Naive thymus-derived CD4-positive, alpha-beta T cell (primary cell): ENCODE data around the gene DND1. TPM values are rescaled to one million over a fixed set of nuclear protein-coding genes. Genes with fewer than 3 reads are reported as not detected.
"Not testable (repeated sequence)": the region's sequence is repeated elsewhere in the genome, so short reads cannot be mapped to it uniquely, and the experiment has no call there.

Source experiments
- ATAC-seq: fragments of 150-1000 bp; cut with Tn5 transposase; 2 replicates; pipeline ENCODE4 v1.10.0; 2021; ENCODE audit warnings: mild to moderate bottlenecking, moderate library complexity
- CTCF ChIA-PET: fragments of 350-600 bp; sonication (Branson Sonifier 250); formaldehyde crosslinking; loops from one replicate; lab custom pipeline; 2021; ENCODE audit warnings: antibody characterized with exemption; lab: Charles Lee
- POLR2A ChIA-PET: fragments of 350-600 bp; sonication (Branson Sonifier 250); formaldehyde crosslinking; loops from one replicate; lab custom pipeline; 2021; ENCODE audit warnings: antibody characterized with exemption, inconsistent platforms; lab: Charles Lee
- DNase-seq, 9 donors: peaks; one replicate each; pipeline versions ENCODE4 v3.0.0 to v3.0.0-alpha.2; 2020 to 2022; ENCODE audit warnings: mixed read lengths in 1 of 9
- H3K27ac ChIP-seq: one replicate; pipeline ENCODE4 v1.7.0; 2013; ENCODE audit warnings: mild to moderate bottlenecking, low read depth, low read length, moderate library complexity
- H3K27me3 ChIP-seq, 2 donors: one replicate each; pipeline ENCODE4 v1.7.0; 2013; ENCODE audit warnings: low read length in 2 of 2, mild to moderate bottlenecking in 2 of 2, moderate library complexity in 2 of 2; ENCODE audit not compliant: control insufficient read depth in 2 of 2, insufficient read depth in 2 of 2
- H3K36me3 ChIP-seq, 3 experiments: 1 replicate in 2 of 3; 2 replicates in 1 of 3; pipeline ENCODE4 v1.7.0; 2013; ENCODE audit warnings: low read length in 3 of 3, mild to moderate bottlenecking in 3 of 3, moderate library complexity in 1 of 3; ENCODE audit not compliant: insufficient read depth in 3 of 3, control insufficient read depth in 2 of 3
- H3K4me1 ChIP-seq, 2 donors: one replicate each; pipeline ENCODE4 v1.7.0; 2013; ENCODE audit warnings: low read length in 2 of 2, mild to moderate bottlenecking in 2 of 2, moderate library complexity in 1 of 2; ENCODE audit not compliant: control insufficient read depth in 2 of 2, insufficient read depth in 2 of 2
- H3K4me3 ChIP-seq: 2 replicates; pipeline ENCODE4 v1.7.0; 2013; ENCODE audit warnings: mild to moderate bottlenecking, low read length
- H3K9me3 ChIP-seq, 3 experiments: 1 replicate in 2 of 3; 2 replicates in 1 of 3; pipeline ENCODE4 v1.7.0; 2013; ENCODE audit warnings: low read length in 3 of 3; ENCODE audit not compliant: control insufficient read depth in 2 of 3
- H3K27ac Mint-ChIP-seq, 9 donors: one replicate each; pipeline ENCODE4 v1.8.0; 2020 to 2022; ENCODE audit warnings: mixed read lengths in 9 of 9, mild to moderate bottlenecking in 8 of 9, moderate library complexity in 5 of 9, inconsistent platforms in 2 of 9
- H3K27me3 Mint-ChIP-seq, 5 donors: one replicate each; pipeline ENCODE4 v1.8.0; 2021 to 2022; ENCODE audit warnings: mixed read lengths in 5 of 5, mild to moderate bottlenecking in 1 of 5
- H3K36me3 Mint-ChIP-seq, 5 donors: one replicate each; pipeline ENCODE4 v1.8.0; 2020 to 2022; ENCODE audit warnings: mixed read lengths in 5 of 5, mild to moderate bottlenecking in 3 of 5, inconsistent platforms in 1 of 5
- H3K4me1 Mint-ChIP-seq, 7 donors: one replicate each; pipeline ENCODE4 v1.8.0; 2020 to 2022; ENCODE audit warnings: mixed read lengths in 7 of 7, mild to moderate bottlenecking in 3 of 7, inconsistent platforms in 1 of 7
- H3K4me3 Mint-ChIP-seq, 10 donors: one replicate each; pipeline ENCODE4 v1.8.0; 2020 to 2022; ENCODE audit warnings: mild to moderate bottlenecking in 10 of 10, mixed read lengths in 10 of 10, moderate library complexity in 6 of 10, inconsistent platforms in 2 of 10
- H3K9me3 Mint-ChIP-seq, 11 donors: one replicate each; pipeline ENCODE4 v1.8.0; 2020 to 2022; ENCODE audit warnings: mixed read lengths in 11 of 11, mild to moderate bottlenecking in 4 of 11, inconsistent platforms in 1 of 11, moderate library complexity in 1 of 11
- intact Hi-C, 2 donors: fragments of 100-400 bp; cut with micrococcal nuclease; formaldehyde crosslinking; loops; one replicate each; pipeline ENCODE4 v1.15.1; 2023
- polyA plus RNA-seq, 2 donors: library from polyadenylated mRNA; unstranded; fragments of 300-500 nt; fragmentation: Illumina TruSeq; gene quantifications; one replicate each; pipeline ENCODE4 v1.2.3, GENCODE V29; 2021
- total RNA-seq, 6 experiments: library from RNA in 5 of 6; stranded (reverse) in 5 of 6; gene quantifications; 1 replicate in 5 of 6; 2 replicates in 1 of 6; pipeline ENCODE4 v1.2.3 and lab custom pipeline; 2021 to 2026

Gene DND1
- total and polyA plus RNA-seq, 7 experiments from 2014 or later, result 0.15 to 5.0 (median 2.7) TPM; not detected in 1

DNA sequence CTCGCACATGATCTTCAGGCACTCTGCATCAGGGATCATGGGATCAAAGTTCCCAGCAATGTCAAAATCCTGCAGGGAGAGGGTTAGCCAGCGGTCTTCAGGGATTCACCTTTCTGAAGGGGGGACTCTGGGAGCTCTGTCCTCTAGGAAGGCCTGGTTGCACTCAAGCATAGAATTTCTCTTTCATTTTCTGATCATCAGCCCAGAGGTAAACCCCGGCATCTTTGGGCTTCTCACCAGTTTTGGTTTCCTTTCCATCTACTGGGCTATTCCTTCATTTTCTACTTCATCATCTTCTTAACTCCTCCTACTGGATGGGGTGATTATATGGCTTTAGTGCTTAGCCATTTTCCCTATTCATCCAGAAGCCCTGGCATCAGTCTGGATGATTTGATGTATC is 4.6 kb upstream of the DND1 start:
- peak overlapping the region in 1 of 10 donors; percentile 28 for H3K4me3 Mint-ChIP-seq
- H3K27ac Mint-ChIP-seq, result peak overlapping the region in 1 of 9 donors; percentile 58
- Histone ChIP-seq H3K4me3 (no peak overlapping the region), H3K27me3 (no peaks in the 10 kb centered on the region), H3K9me3 (no peaks in the 10 kb centered on the region), H3K4me1 (no peaks in the 10 kb centered on the region), H3K36me3 (peaks cover 19 to 89% (median 25%) of the 10 kb centered on the region in 3 experiments), H3K27ac (no peak overlapping the region)
- H3K36me3 Mint-ChIP-seq, result peaks cover 12 to 59% (median 27%) of the 10 kb centered on the region in 5 donors
- H3K4me1 Mint-ChIP-seq, result peaks cover 0 to 8% (median 0%) of the 10 kb centered on the region in 7 donors
- intact Hi-C loops, result no loop called here
- ChIA-PET CTCF (interaction anchor here (0.5 kb wide), 1 partner anchor 1298 kb away, joined by 3 read pairs; no protein-coding TSS in a partner anchor), POLR2A (interaction anchor here (1.2 kb wide), 1 partner anchor 23 kb away, joined by 3 read pairs; no protein-coding TSS in a partner anchor)
- DNase-seq (no peak), ATAC-seq (no peak)
- no peaks in the 10 kb centered on the region for H3K9me3 Mint-ChIP-seq
- no peaks in the 10 kb centered on the region for H3K27me3 Mint-ChIP-seq

DNA sequence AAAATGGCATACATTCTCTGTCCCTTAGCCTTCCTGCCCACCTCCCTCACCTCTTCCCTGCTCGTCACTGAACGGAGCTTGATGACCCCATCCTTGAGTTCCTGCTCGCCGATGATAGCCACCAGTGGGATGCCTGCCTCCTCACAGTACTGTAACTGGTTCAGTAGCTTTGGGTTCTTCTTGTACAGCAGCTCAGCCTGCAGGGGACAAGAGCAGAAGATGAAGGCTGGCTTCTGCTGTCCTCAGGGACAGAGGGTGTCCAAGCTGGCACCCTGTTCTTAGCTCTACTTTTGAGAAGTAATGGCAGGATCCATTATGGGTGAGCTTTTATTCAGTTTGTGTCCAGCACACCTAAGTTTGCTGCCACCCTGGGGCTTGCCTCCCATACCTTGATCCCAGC is 1.3 kb upstream of the DND1 start:
- POLR2A ChIA-PET, result interaction anchor here (0.6 to 1.2 kb wide), 4 partner anchors 14 to 87 kb away, joined by 3 read pairs; no protein-coding TSS in a partner anchor
- peaks cover 11 to 96% (median 25%) of the 10 kb centered on the region in 3 experiments for H3K36me3 ChIP-seq
- no peak overlapping the region for H3K4me3 Mint-ChIP-seq
- no peaks in the 10 kb centered on the region for H3K27me3 ChIP-seq
- DNase-seq (no peak), ATAC-seq (no peak)
- H3K27me3 Mint-ChIP-seq, result no peaks in the 10 kb centered on the region
- peak overlapping the region in 2 of 9 donors; percentile 5 to 22 for H3K27ac Mint-ChIP-seq
- H3K27ac ChIP-seq, result no peak overlapping the region
- CTCF ChIA-PET, result interaction anchor here (0.6 to 1.2 kb wide), 4 partner anchors 12 to 47 kb away, joined by 3 to 6 read pairs (median 3); no protein-coding TSS in a partner anchor
- peaks cover 0 to 2% (median 0%) of the 10 kb centered on the region in 11 donors for H3K9me3 Mint-ChIP-seq
- H3K36me3 Mint-ChIP-seq, result peaks cover 15 to 50% (median 25%) of the 10 kb centered on the region in 5 donors
- intact Hi-C loops, result loop anchor here in 1 of 2 donors (1.0 kb wide), 1 partner anchor 46 kb away; no protein-coding TSS in a partner anchor
- H3K4me1 Mint-ChIP-seq, result peaks cover 0 to 7% (median 0%) of the 10 kb centered on the region in 7 donors
- no peak overlapping the region for H3K4me3 ChIP-seq
- no peaks in the 10 kb centered on the region for H3K4me1 ChIP-seq
- no peaks in the 10 kb centered on the region for H3K9me3 ChIP-seq

DNA sequence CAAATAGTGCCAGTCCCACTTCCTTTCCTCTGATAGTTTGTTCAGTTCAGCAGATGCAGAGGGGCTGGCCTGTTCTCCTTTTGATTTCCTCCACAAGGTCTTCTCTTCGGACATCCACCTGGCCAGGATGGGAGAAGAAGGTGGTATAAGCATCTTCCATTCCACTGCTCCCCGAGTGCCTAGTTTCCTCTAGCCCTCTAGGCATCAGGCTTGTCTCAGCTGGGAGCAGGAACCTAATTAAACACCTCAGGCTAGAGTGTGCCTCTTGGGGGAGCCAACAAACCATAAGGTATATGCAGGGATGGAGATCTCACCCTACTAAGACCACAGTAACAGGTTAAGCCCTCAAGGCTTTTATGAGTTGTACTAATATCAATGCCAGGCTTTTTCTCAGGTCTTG is 835 bp upstream of the DND1 start:
- H3K4me3 ChIP-seq, result no peak overlapping the region
- peak overlapping the region in 3 of 9 donors; percentile 19 to 63 (median 22) for H3K27ac Mint-ChIP-seq
- H3K9me3 ChIP-seq, result no peaks in the 10 kb centered on the region
- no peaks in the 10 kb centered on the region for H3K27me3 ChIP-seq
- peaks cover 15 to 50% (median 25%) of the 10 kb centered on the region in 5 donors for H3K36me3 Mint-ChIP-seq
- H3K27me3 Mint-ChIP-seq, result no peaks in the 10 kb centered on the region
- H3K9me3 Mint-ChIP-seq, result peaks cover 0 to 2% (median 0%) of the 10 kb centered on the region in 11 donors
- peaks cover 0 to 7% (median 0%) of the 10 kb centered on the region in 7 donors for H3K4me1 Mint-ChIP-seq
- H3K27ac ChIP-seq, result no peak overlapping the region
- ATAC-seq (no peak), DNase-seq (no peak)
- H3K4me1 ChIP-seq, result no peaks in the 10 kb centered on the region
- H3K4me3 Mint-ChIP-seq, result no peak overlapping the region
- CTCF ChIA-PET, result interaction anchor here (0.6 to 0.9 kb wide), 2 partner anchors 37 to 47 kb away, joined by 3 read pairs; no protein-coding TSS in a partner anchor
- peaks cover 11 to 96% (median 28%) of the 10 kb centered on the region in 3 experiments for H3K36me3 ChIP-seq
- POLR2A ChIA-PET, result interaction anchor here (1.0 to 1.2 kb wide), 4 partner anchors 14 to 41 kb away, joined by 3 read pairs; partner anchors contain the start of genes HARS1 and HARS2
- intact Hi-C loops, result loop anchor here in 1 of 2 donors (1.0 kb wide), 1 partner anchor 46 kb away; no protein-coding TSS in a partner anchor

- ATAC-seq (peak; percentile 35), DNase-seq (peak in 1 of 9 donors; percentile 19)
- Mint-ChIP-seq H3K36me3 (peaks cover 12 to 54% (median 28%) of the 10 kb centered on the region in 5 donors), H3K27me3 (no peaks in the 10 kb centered on the region), H3K4me1 (peaks cover 3 to 12% (median 7%) of the 10 kb centered on the region in 7 donors), H3K9me3 (peaks cover 0 to 2% (median 0%) of the 10 kb centered on the region in 11 donors), H3K4me3 (no peak overlapping the region), H3K27ac (no peak overlapping the region)
- POLR2A ChIA-PET, result no interaction called here
- Histone ChIP-seq H3K27me3 (no peaks in the 10 kb centered on the region), H3K36me3 (peaks cover 11 to 97% (median 26%) of the 10 kb centered on the region in 3 experiments), H3K4me1 (peaks cover 0 to under 1% of the 10 kb centered on the region in 2 donors), H3K27ac (no peak overlapping the region), H3K4me3 (no peak overlapping the region), H3K9me3 (no peaks in the 10 kb centered on the region)
- CTCF ChIA-PET, result interaction anchor here (0.6 kb wide), 1 partner anchor 25 kb away, joined by 5 read pairs; the partner anchor contains the start of genes IK and NDUFA2
- intact Hi-C loops, result no loop called here
These were observed 755 bp downstream of the DND1 start for GRCh38 chr5:140672455-140673186.

DNA sequence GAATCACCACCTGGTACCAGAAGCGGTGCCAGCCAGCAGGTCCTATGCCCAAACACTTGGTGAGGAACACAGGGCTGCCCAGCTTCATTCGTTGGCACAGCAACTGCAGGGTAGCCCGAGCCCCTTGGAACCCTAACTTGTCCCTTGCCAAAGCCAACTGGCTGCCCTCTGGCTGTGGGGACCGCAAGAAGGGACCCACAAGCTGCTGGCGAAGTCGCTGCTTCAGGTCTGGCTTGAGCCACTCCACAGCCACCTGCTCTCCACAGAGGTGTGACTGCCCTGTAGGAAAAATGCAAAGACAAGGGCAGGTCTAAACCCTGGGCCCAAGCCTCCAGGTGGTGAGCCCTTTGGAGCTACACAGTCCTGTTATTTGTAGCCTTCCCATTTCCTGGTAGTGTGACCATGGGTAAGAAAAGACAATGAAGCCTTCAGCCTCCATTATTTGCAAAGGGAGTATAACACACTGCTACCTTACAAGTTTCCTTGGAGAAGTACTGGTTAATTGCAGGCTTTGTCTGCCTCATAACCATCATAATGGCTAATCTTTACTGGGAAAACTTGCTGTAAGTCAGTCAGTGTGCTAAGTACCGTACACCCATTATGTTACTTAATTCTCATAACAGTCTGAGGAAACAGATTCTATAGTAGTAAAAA is 1.8 kb downstream of the DND1 start:
- H3K36me3 ChIP-seq, result peaks cover 10 to 90% (median 17%) of the 10 kb centered on the region in 3 experiments
- peaks cover 10 to 54% (median 27%) of the 10 kb centered on the region in 5 donors for H3K36me3 Mint-ChIP-seq
- POLR2A ChIA-PET, result interaction anchor here (1.0 to 1.1 kb wide), 2 partner anchors 24 to 25 kb away, joined by 3 to 4 read pairs; partner anchors contain the start of genes IK and NDUFA2

GRCh38 chr5:140671035-140671434 is 2.3 kb downstream of the DND1 start:
- CTCF ChIA-PET, result not testable (repeated sequence)

More for the DNA sequence above, 1.8 kb downstream of the DND1 start:
- H3K9me3 Mint-ChIP-seq, result peaks cover 0 to 2% (median 0%) of the 10 kb centered on the region in 11 donors
- H3K4me3 ChIP-seq, result no peak overlapping the region
- ATAC-seq (no peak), DNase-seq (no peak)
- peaks cover 9 to 22% (median 15%) of the 10 kb centered on the region in 7 donors for H3K4me1 Mint-ChIP-seq
- no peaks in the 10 kb centered on the region for H3K27me3 Mint-ChIP-seq
- no peaks in the 10 kb centered on the region for H3K27me3 ChIP-seq
- H3K27ac ChIP-seq, result no peak overlapping the region
- intact Hi-C loops, result no loop called here
- H3K4me1 ChIP-seq, result peaks cover 0 to 8% of the 10 kb centered on the region in 2 donors
- H3K9me3 ChIP-seq, result no peaks in the 10 kb centered on the region
- no peak overlapping the region for H3K4me3 Mint-ChIP-seq
- H3K27ac Mint-ChIP-seq, result peak overlapping the region in 3 of 9 donors; percentile 12 to 45 (median 35)
- CTCF ChIA-PET, result no interaction called here

More at GRCh38 chr5:140671035-140671434, 2.3 kb downstream of the DND1 start:
- Mint-ChIP-seq H3K36me3 (peaks cover 10 to 50% (median 28%) of the 10 kb centered on the region in 5 donors), H3K4me1 (peaks cover 14 to 27% (median 21%) of the 10 kb centered on the region in 7 donors)
- H3K27ac ChIP-seq, H3K27me3 Mint-ChIP-seq, H3K4me1 ChIP-seq, intact Hi-C loops, H3K4me3 Mint-ChIP-seq, H3K4me3 ChIP-seq, H3K27ac Mint-ChIP-seq, DNase-seq, H3K9me3 ChIP-seq, ATAC-seq, H3K27me3 ChIP-seq, H3K9me3 Mint-ChIP-seq: not testable (repeated sequence)
- POLR2A ChIA-PET, result interaction anchor here (1.0 to 1.1 kb wide), 2 partner anchors 23 to 24 kb away, joined by 3 to 4 read pairs; partner anchors contain the start of genes IK and NDUFA2
- H3K36me3 ChIP-seq, result peaks cover 4 to 84% (median 12%) of the 10 kb centered on the region in 3 experiments
